ENCODE measurements around the gene RNF224. TPM values are rescaled to one million over a fixed set of nuclear protein-coding genes. Genes with fewer than 3 reads are reported as not detected.

RNF224 gene
- total RNA-seq, 2 donors from 2014 or later = not detected

DNA sequence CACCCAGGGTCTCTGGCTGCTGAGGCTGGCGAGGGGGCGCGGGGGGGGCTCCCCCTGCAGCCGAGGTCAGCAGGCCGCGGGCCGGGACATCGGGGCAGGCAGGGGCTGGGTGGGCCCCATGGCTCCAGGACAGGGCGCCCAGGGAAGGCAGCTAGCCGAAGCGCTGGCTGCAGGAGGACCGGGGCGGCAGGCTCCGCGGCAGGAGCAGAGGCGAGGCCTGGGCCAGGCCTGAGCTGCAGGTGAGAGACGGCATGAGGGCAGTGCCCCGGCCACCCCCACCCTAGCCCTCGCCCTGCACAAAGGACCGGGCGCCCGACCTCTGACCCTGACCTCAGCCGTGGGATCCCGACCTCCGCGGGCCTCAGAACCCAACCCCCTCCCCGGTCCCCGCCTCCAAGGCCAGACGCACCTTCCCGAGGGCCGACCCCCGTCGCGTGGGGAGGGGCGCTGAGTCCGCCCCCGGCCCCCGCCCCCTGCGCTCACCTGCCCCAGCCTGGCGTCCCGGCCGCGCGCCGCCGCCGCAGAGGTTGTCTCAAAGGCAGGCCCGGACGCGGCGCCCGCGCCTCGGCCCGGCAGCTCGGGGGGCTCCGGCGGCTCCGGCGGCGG lies 5.7 kb upstream of the RNF224 start:
- ATAC-seq (no peak), DNase-seq (peak in 1 of 2 donors; percentile 55)
- intact Hi-C loops (cut with DNase I, micrococcal nuclease) = loop anchor here in 1 of 2 donors (10.0 kb wide), 1 partner anchor 47 kb away; the partner anchor contains the start of genes LRRC26 and TMEM210

DNA sequence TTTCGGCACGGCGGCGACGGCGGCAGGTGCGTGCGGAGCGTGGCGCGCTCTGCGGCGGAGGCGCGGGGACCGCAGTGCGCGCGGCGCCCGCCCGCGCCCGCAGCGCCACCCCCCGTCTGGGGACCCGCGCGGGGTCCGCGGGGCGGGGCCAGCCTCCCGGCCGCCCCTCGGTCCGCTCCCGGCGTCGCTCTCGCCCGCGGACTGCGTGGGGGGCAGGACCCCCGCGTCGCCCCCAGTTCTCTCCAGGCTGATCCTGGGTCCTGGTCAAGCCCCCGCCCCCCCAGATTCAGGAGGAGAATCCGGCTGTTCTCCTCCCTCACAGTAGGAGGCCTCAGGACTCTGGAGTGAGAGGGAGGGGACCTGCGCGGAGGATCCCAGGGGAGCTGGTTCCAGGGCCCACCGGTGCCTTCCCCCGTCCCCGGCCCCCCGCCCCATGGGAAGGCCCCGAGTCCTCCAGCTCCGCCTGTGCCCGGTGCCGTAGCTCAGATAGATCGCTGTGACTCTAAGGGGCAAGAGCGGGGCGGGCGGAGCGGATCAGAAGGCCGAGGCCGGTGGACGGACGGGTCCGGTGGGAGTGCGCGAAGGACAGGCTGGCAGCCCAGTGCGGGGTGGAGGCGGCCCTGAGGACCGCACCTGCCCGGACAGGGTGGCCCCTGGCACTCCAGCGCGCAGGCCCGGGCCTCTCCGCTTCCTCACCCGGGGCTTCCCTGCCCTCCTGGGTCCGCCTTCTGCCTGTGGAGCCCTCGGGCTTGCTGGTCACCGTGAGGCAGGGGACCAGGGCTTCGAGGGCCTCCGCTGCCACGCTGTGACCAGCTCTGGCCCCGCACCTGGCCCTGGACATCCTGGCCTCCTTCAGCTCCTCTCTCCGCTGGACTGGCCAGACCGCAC lies 4.9 kb upstream of the RNF224 start, which contains the start of gene RNF208:
Gene RNF208, minus strand, starts transcription at position 51 of the 888 bp plus-strand sequence. CDS start 1,028 bp downstream, outside the sequence.
- intact Hi-C loops (cut with DNase I, micrococcal nuclease) = loop anchor here in 1 of 2 donors (10.0 kb wide), 1 partner anchor 48 kb away; the partner anchor contains the start of genes LRRC26 and TMEM210
- DNase-seq = peak in 1 of 2 donors; percentile 54

DNA sequence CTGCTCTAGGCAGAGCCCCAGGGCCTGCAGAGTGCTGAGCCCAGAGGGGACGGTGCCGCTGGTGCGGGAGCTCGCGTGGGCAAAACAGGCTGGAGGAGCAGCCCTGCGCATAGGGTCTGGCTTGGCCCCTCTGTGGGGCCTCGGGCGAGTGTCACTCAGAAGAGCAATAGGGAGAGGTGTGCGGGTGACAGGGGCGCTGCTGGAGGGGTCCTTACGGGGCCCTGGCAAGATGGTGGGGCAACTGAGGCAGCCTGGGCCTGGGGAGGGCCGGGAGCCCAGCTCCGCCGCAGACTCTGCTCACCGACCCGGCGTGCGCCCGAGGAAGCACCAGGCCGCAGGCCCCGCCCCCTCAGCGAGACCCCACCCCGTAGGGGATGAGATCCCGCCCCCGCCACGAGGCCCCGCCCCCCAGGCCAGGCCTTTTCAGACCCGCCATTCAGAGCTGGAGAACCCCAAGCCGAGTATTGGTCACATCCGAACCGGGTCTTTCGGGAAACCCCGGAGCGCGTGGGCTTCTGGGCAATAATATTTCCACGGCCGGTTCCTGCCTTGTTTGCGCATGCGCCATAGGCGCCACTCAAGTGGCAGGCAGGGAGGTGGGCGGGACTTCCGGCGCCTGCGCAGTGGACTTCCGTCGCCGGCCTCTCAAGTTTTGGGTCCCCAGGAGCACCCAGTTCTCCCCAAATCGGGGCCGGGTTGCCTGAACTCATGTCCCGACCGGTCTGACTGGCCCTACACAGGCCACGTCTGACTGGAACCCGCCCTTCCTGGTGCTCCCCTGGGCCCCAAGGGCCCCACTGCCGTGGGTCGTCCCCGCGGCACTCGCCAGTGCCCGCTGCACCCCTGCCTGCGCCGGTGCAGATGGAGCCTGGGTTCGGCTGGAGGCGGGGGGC lies 4.0 kb upstream of the RNF224 start:
- peak; percentile 96 to 98 for DNase-seq
- intact Hi-C loops (cut with DNase I, micrococcal nuclease) = loop anchor here in 1 of 2 donors (10.0 kb wide), 1 partner anchor 49 kb away; the partner anchor contains the start of genes LRRC26 and TMEM210
- peak; percentile 78 for ATAC-seq

More for the DNA sequence above, 4.9 kb upstream of the RNF224 start, which contains the start of gene RNF208:
- ATAC-seq = peak; percentile 28

DNA sequence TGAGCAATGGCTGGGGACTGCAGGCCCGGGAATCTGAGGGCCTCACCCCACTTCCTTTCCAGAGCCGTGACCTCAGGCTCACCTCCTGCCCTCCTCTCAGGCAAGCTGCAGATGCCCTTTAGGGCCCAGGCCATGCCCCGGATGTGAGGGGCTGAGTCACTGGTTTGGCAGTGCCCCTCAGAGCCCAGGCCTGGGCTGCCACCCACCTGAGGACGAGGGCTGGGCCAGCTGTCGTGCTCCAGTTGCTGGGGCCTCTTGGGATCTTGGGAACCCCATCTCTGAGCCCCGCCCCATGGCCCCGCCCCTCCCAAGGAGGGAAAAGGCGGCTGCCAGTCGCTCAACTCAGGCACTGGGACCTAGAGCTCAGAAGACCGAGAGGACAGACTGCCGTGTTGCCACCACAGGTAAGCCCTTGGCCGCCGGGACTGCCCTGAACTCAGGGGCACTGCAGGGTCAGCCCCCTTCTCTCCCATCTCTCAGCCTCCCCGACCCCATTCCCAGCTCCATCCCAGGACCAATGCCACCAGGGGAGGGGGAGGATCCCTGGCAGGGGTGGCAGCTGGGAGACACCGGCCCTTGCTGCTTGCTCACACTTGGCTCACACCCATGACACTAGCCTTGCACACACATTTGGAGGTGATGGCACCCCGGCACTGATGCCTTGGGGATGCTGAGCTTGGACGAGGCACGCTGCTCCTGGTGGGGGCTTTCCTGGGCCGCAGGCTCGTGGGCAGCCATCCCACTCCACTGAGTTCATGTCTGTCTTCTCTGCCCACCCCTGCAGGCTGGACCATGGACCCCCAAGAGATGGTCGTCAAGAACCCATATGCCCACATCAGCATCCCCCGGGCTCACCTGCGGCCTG lies 2.2 kb upstream of the RNF224 start, which contains the start of gene CYSRT1:
Gene CYSRT1, plus strand, starts transcription at position 345 of the 865 bp plus-strand sequence. Its CDS starts 448 bp downstream, at position 793.
- peak in 1 of 2 donors; percentile 53 for DNase-seq
- intact Hi-C loops (cut with DNase I, micrococcal nuclease) = loop anchor here (5.0 to 10.0 kb wide), 2 partner anchors 50 to 103 kb away; partner anchors contain the start of genes LRRC26 (in 1 of the 2) and TMEM210 (in 1 of the 2)
- no peak for ATAC-seq

DNA sequence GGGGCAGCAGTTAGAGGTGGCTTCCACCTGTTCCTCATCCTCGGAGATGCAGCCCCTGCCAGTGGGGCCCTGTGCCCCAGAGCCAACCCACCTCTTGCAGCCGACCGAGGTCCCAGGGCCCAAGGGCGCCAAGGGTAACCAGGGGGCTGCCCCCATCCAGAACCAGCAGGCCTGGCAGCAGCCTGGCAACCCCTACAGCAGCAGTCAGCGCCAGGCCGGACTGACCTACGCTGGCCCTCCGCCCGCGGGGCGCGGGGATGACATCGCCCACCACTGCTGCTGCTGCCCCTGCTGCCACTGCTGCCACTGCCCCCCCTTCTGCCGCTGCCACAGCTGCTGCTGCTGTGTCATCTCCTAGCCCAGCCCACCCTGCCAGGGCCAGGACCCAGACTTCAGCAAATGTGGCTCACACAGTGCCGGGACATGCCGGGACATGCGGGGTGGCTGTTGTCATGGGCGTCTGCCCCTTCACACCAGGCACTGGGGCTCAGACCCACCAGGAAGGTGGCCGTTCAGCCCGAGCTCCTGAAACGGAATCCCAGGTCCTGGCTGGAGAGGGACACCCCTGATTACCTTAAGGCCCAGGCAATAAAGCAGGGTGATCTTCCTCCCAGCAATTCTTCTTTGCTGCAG lies 1.5 kb upstream of the RNF224 start:
- DNase-seq (peak in 1 of 2 donors; percentile 10), ATAC-seq (no peak)
- intact Hi-C loops (cut with DNase I, micrococcal nuclease) = loop anchor here (5.0 to 10.0 kb wide), 2 partner anchors 51 to 104 kb away; partner anchors contain the start of genes LRRC26 (in 1 of the 2) and TMEM210 (in 1 of the 2)

DNA sequence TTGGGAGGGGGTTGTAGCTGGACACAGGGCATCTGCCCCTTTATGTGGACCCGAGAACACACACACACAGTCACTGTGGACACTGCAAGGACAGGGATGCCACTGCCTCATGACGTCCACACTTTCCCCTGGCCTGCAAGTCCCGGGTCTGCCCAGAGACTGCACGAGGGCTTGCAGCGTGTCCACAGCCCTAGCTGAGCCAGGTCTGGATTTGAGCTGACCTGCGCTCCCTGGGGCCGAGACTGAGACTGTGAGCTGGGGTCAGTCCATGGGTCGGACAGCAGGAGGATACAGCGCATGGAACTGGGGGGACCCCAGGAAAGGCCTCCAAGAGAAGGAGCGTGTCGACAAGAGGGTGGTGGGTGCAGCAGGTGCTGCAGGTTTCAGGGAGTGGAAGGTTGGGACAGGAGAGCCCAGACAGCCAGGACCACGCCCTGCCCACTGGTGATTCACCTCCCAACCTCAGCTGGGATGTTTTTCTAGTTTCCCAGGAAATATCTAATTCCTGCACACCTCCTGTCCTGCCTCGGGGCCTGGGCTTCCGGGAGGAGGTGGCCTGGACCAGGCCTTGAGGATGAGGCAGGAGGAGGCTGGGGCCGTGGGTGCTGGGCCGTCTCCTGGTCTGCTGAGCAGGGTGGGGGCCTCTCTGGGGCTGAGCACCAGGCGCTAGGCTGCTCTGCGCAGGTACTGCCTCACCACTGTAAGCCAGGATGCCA lies 806 bp upstream of the RNF224 start:
- ATAC-seq (no peak), DNase-seq (peak in 1 of 2 donors; percentile 32)
- intact Hi-C loops (cut with DNase I, micrococcal nuclease) = loop anchor here (5.0 to 10.0 kb wide), 2 partner anchors 52 to 104 kb away; partner anchors contain the start of genes LRRC26 (in 1 of the 2) and TMEM210 (in 1 of the 2)

DNA sequence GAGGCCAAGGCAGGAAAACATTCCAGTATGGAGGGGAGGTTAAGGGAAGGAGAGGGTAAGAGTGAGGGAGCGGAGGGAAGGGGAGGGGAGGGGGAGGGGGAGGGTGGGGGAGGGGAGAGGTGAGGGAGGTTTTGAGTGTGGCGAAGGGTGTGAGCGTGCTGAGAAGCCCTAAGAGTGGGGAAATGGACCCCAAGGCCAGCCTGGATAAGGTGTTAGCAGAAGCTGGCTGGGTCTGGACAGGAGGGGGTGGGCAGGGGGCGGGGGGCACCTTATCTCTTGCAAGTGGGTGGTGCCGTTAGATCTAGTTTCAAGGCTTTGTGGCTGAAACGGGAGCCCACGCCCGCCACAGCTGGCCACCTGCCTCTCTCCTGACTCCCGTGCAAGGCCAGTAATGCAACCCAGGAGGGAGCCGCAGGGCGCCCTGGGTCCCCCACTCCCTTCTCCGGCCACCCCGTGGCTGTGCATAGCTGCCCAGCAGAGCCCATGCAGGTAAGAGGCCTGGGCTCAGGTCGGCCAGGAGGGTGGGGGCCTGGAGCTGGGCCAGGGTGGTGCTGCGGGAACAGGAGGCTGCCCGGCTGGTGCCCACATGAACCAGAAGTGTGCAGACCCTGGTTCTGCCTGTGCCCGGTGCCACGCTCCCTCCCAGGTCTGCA lies 677 bp downstream of the RNF224 start:
- DNase-seq = peak in 1 of 2 donors; percentile 9
- ATAC-seq = no peak
- intact Hi-C loops (cut with DNase I, micrococcal nuclease) = loop anchor here (5.0 to 10.0 kb wide), 2 partner anchors 53 to 106 kb away; partner anchors contain the start of genes LRRC26 (in 1 of the 2) and TMEM210 (in 1 of the 2)

DNA sequence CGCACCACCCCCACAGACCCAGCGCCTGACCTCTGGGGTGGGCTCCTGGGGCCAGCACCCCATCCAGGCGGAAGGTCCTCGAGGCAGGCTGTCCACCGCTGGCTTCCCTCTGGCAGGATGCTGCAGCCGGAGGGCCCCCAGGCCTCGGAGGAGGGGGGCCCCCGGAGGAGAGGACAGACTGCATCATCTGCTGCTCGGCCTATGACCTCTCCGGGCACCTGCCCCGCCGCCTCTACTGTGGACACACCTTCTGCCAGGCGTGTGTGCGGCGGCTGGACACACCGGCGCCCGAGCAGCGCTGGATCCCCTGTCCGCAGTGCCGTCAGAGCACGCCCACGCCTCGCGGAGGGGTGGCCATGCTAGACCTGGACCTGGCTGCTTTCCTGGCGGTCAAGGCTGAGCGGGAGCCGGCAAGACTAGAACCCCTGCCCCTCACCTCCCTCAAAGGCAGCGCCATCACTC lies 1.2 kb downstream of the RNF224 start:
- DNase-seq = no peak
- ATAC-seq = no peak
- intact Hi-C loops (cut with DNase I, micrococcal nuclease) = loop anchor here (5.0 to 10.0 kb wide), 2 partner anchors 54 to 106 kb away; partner anchors contain the start of genes LRRC26 (in 1 of the 2) and TMEM210 (in 1 of the 2)

DNA sequence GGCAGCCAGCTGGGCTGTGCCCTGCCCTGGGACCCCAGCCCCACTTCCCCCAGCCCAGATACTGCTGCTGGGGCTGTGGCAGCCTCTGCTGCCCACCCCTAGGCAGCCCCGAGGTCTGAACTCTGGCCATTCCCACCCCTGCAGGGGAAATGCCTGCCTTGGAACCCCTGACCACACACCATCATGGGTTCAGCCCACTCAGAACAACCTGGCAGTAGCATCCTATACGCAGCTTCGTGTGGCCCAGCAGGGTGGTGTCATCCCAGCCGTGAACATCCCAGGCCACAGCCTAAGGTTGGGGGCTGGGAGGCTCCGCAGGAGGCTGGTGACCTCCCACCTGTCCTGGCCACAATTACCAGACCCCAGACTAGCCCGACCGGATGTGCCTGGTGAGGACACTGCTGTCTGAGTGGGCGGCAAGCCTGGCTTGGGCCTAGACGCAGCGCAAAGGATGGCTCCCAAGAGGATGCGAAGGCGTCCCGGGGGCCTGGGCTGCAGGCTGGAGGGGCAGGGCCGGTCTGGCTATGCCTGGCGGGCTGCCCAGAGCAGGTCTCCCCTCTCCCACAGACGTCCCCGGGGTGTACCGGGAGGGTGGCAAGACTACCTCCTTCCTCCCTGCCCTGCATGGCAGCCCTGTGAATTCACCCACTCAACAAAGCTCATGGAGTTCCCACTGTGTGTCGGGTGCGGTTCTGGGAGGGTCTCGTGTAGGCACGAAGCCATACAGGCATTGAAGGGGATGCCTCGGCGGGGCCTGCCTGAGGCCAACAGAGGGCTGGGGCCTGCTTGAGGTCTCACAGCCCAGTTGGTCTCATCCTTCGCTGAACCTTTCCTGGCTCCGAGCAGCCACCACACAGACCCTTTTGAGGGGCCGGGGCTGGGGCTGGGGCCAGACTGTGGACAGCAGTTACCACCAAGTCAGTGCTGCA lies 1.9 kb downstream of the RNF224 start:
- intact Hi-C loops (cut with DNase I, micrococcal nuclease) = loop anchor here (5.0 to 10.0 kb wide), 2 partner anchors 54 to 107 kb away; partner anchors contain the start of genes LRRC26 (in 1 of the 2) and TMEM210 (in 1 of the 2)
- no peak for ATAC-seq
- DNase-seq = no peak

DNA sequence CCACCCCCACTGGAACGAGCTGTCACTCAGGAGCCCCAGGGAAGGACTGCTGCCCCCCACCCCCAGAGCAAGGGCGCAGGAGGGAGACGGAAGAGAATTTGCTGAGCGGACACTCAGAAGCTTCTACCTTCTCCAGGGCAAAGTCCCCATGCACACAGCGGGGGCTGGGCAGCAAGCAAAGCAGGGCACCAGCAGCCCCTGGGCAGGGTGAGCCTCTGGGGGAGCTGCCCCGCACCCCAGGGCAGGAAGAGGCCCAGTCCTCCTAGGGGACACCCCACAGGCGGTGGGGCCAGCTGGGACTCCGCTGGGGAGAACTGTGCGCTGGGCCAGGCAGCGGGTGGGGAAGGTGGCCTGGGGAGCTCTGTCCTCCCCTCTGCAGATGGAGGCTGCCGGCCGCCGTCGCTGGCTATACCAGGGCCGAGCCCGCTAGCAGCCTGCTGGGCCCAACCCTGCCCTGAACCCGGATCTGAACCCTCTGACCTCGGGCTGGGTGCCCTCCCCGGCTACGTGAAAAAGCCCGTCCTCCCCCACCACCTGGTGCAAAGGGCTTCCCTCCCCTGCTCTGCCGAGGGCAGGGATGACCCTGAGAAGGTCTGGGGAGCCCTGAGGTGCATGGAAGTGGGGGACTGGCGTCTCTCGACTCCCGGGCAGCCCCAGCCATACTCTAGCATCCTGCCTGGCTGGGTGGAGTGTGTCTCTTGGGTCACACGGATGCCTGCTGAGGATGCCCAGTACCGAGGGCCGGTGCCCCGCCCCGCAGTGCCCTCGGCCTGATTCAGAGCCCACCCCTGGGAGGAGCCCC lies 2.8 kb downstream of the RNF224 start:
- ATAC-seq (peak; percentile 28), DNase-seq (no peak)
- intact Hi-C loops (cut with DNase I, micrococcal nuclease) = loop anchor here (5.0 to 10.0 kb wide), 3 partner anchors 55 to 115 kb away; partner anchors contain the start of genes DPP7 (in 1 of the 2), LRRC26 (in 1 of the 2) and TMEM210 (in 1 of the 2)

DNA sequence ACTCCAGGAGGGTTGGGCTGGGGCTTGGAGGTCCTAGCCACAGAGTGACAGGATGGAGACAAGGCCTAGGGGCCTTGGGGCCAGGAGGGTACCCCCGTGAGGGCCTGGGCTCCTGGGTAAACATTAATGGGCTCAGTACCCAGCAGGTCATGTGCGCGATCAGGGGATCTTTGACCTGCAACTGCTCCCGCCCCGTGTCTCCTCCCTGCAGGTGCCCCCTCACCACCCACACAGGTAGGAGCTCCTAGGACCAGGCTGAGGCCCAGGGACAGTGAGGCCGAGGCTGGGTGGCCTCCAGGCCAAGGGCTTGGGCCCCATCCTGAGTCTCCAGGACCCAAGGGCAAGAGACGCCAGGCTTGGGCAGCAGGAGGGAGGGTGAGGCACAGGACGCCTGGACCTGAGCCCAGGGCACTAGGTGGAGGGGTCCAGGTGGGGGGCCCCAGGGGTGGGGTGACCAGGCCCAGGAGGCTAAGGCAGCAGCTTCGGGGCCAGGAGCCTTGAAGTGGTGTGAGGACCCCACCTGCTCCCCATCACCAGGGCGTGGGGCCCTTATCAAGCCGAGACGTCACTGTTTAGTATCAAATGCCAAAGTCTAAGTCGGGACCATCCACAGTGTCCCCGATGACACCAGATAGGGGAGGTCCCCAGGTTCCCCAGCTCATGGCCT lies 3.5 kb downstream of the RNF224 start, which contains the start of gene SLC34A3:
Gene SLC34A3, plus strand, starts transcription at position 197 of the 667 bp plus-strand sequence. CDS start 802 bp downstream, outside the sequence.
- intact Hi-C loops (cut with DNase I, micrococcal nuclease) = loop anchor here in 1 of 2 donors (10.0 kb wide), 1 partner anchor 116 kb away; the partner anchor contains the start of gene DPP7
- ATAC-seq (no peak), DNase-seq (no peak)

DNA sequence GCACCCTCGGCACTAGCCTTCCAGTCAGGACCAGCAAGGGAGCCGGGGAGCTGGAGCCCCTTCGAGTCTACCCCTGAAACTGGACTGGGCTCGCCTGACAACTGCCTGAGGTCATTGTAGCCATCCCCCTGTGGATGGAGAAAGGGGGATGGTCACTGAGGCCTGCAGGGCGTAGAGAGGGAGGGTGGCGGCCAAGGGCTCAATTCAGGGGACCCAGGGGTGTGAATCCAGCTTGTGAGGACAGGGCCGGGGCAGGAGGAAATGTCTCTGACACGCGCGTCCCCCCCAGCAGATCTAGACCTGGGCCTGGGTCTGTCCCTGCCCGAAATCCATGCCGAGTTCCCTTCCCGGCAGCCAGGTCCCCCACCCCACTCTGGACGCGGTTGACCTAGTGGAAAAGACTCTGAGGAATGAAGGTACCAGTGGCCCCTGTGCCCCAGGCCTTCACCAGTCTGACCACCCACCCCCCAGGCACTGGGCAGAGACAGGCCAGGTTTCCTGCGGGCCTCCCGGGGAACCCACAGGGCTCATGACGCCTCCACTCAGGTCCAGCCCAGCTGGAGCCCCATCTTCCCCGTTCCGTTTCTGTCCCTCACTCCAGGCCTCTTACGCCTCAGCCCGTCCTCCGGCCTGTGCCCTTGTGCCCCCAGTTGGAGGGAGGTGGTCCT lies 4.2 kb downstream of the RNF224 start:
- DNase-seq = no peak
- intact Hi-C loops (cut with DNase I, micrococcal nuclease) = loop anchor here in 1 of 2 donors (10.0 kb wide), 1 partner anchor 117 kb away; the partner anchor contains the start of gene DPP7

More for the DNA sequence above, 4.2 kb downstream of the RNF224 start:
- ATAC-seq = no peak
